ENCODE results near the gene CACNA1I. TPM values are rescaled to one million over a fixed set of nuclear protein-coding genes. Genes with fewer than 3 reads are reported as not detected.

CACNA1I gene
- total RNA-seq, 2 experiments from 2014 or later, result 29.2 to 30.1 TPM

DNA sequence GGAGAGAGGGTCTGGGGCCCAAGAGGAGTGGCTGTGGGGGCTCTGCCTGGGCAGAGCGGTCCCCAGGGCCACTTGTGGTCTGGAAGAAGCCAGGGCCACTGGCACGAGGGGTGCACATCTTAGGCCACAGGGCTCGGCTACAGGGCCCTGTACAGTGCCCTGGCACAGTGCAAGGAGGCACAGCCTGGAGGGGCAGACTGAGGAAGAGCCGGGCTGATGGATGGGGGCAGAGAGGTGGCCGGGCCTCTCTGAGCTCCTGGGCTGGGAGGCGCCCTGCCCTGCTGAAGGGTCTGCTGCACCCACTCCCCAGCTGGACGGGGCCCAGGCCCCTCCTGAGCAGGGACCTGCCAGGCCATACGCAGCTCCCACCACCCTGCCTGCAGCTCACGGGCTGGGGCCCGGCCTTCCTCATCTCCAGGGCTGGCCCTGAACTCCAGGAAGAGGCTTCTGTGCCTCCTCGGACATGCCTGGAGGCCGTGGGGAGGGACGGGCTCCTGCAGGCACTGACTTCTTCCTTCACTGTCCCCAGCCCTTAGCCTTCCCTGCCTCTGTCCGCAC, 123.5 kb downstream of the CACNA1I start:
- H3K27ac Mint-ChIP-seq, result no peak overlapping the region
- no peak overlapping the region for H3K4me3 ChIP-seq (ENCODE audit: low read length)
- no peak overlapping the region for H3K27ac ChIP-seq (ENCODE audit: low read depth in 1 of 2, low read length in 2 of 2)
- peaks cover 13% of the 10 kb centered on the region for H3K4me1 Mint-ChIP-seq (ENCODE audit: low read depth)
- DNase-seq (no peak), ATAC-seq (ENCODE audit: poor library complexity) (no peak)
- peaks cover 7% of the 10 kb centered on the region for H3K4me1 ChIP-seq (ENCODE audit: insufficient read depth, low read length)
- no peak for TF ChIP-seq CTCF (IDR thresholded peaks at IDR 0.05)
- no peaks in the 10 kb centered on the region for H3K9me3 ChIP-seq (ENCODE audit: control insufficient read depth in 1 of 2, insufficient read depth in 1 of 2, low read length in 2 of 2)
- H3K27me3 ChIP-seq (ENCODE audit: control insufficient read depth in 1 of 2, insufficient read depth in 2 of 2, low read length in 2 of 2), result peaks cover 11 to 13% of the 10 kb centered on the region in 2 experiments
- ChIA-PET POLR2A (no interaction called here), CTCF (no interaction called here)
- intact Hi-C loops (cut with DNase I, micrococcal nuclease), result no loop called here
- no peak overlapping the region for H3K4me3 Mint-ChIP-seq
- H3K36me3 ChIP-seq (ENCODE audit: insufficient read depth, low read length), result no peaks in the 10 kb centered on the region
- no peaks in the 10 kb centered on the region for H3K36me3 Mint-ChIP-seq (ENCODE audit: low read depth)
- H3K27me3 Mint-ChIP-seq, result peaks cover 24% of the 10 kb centered on the region
- H3K9me3 Mint-ChIP-seq, result no peaks in the 10 kb centered on the region

GRCh38 chr22:39697790-39698430, 127.4 kb downstream of the CACNA1I start:
- Mint-ChIP-seq H3K36me3 (ENCODE audit: low read depth) (no peaks in the 10 kb centered on the region), H3K9me3 (no peaks in the 10 kb centered on the region), H3K27me3 (peaks cover 4% of the 10 kb centered on the region), H3K27ac (no peak overlapping the region), H3K4me3 (no peak overlapping the region), H3K4me1 (ENCODE audit: low read depth) (no peaks in the 10 kb centered on the region)
- Histone ChIP-seq H3K4me3 (ENCODE audit: low read length) (no peak overlapping the region), H3K4me1 (ENCODE audit: insufficient read depth, low read length) (no peaks in the 10 kb centered on the region), H3K9me3 (ENCODE audit: control insufficient read depth in 1 of 2, insufficient read depth in 1 of 2, low read length in 2 of 2) (no peaks in the 10 kb centered on the region), H3K27ac (ENCODE audit: low read depth in 1 of 2, low read length in 2 of 2) (no peak overlapping the region), H3K36me3 (ENCODE audit: insufficient read depth, low read length) (no peaks in the 10 kb centered on the region), H3K27me3 (ENCODE audit: control insufficient read depth in 1 of 2, insufficient read depth in 2 of 2, low read length in 2 of 2) (no peaks in the 10 kb centered on the region)
- CTCF ChIA-PET, result no interaction called here
- intact Hi-C loops (cut with DNase I, micrococcal nuclease), result no loop called here
- POLR2A ChIA-PET, result no interaction called here
- no peak for DNase-seq
- TF ChIP-seq CTCF (IDR thresholded peaks at IDR 0.05), result no peak
- no peak for ATAC-seq (ENCODE audit: poor library complexity)

- TF ChIP-seq CTCF (IDR thresholded peaks at IDR 0.05), result no peak
- no peak overlapping the region for H3K27ac Mint-ChIP-seq
- intact Hi-C loops (cut with DNase I, micrococcal nuclease), result loop anchor here in 1 of 2 experiments (10.0 kb wide), 1 partner anchor 325 kb away; no protein-coding TSS in a partner anchor
- ChIA-PET CTCF (no interaction called here), POLR2A (no interaction called here)
- no peaks in the 10 kb centered on the region for H3K4me1 Mint-ChIP-seq (ENCODE audit: low read depth)
- H3K27me3 ChIP-seq (ENCODE audit: control insufficient read depth in 1 of 2, insufficient read depth in 2 of 2, low read length in 2 of 2), result no peaks in the 10 kb centered on the region
- H3K27ac ChIP-seq (ENCODE audit: low read depth in 1 of 2, low read length in 2 of 2), result no peak overlapping the region
- no peaks in the 10 kb centered on the region for H3K9me3 ChIP-seq (ENCODE audit: control insufficient read depth in 1 of 2, insufficient read depth in 1 of 2, low read length in 2 of 2)
- H3K36me3 ChIP-seq (ENCODE audit: insufficient read depth, low read length), result no peaks in the 10 kb centered on the region
- no peaks in the 10 kb centered on the region for H3K36me3 Mint-ChIP-seq (ENCODE audit: low read depth)
- DNase-seq (no peak), ATAC-seq (ENCODE audit: poor library complexity) (no peak)
- no peaks in the 10 kb centered on the region for H3K4me1 ChIP-seq (ENCODE audit: insufficient read depth, low read length)
- peaks cover 4% of the 10 kb centered on the region for H3K27me3 Mint-ChIP-seq
- H3K9me3 Mint-ChIP-seq, result no peaks in the 10 kb centered on the region
- H3K4me3 ChIP-seq (ENCODE audit: low read length), result no peak overlapping the region
- H3K4me3 Mint-ChIP-seq, result no peak overlapping the region
Observed at GRCh38 chr22:39699631-39700360, 129.2 kb downstream of the CACNA1I start.
